Measurements from ENCODE around the gene ARSJ.

DNA sequence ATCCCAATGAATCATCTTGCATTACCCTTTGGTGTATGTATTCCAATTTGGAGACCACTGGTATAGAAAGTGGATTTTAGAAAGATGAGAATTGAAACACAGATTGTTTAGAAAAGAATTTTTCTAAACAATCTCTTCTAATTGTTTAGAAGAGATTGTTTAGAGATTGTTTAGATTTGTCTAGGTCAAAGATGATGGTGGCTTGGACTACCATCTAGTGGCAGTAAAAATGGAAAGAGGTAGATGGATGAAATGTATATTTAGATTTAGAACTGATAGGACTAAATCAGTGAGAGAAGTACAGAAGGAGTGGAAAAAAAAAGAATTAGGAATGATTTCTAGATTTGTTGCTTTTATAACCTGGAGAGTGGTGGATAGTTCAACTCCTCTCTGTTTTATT is 70.6 kb downstream of the ARSJ start:
- TF ChIP-seq POLR2A (IDR thresholded peaks at IDR 0.05) = no peak
- TF ChIP-seq, protein P1, sequence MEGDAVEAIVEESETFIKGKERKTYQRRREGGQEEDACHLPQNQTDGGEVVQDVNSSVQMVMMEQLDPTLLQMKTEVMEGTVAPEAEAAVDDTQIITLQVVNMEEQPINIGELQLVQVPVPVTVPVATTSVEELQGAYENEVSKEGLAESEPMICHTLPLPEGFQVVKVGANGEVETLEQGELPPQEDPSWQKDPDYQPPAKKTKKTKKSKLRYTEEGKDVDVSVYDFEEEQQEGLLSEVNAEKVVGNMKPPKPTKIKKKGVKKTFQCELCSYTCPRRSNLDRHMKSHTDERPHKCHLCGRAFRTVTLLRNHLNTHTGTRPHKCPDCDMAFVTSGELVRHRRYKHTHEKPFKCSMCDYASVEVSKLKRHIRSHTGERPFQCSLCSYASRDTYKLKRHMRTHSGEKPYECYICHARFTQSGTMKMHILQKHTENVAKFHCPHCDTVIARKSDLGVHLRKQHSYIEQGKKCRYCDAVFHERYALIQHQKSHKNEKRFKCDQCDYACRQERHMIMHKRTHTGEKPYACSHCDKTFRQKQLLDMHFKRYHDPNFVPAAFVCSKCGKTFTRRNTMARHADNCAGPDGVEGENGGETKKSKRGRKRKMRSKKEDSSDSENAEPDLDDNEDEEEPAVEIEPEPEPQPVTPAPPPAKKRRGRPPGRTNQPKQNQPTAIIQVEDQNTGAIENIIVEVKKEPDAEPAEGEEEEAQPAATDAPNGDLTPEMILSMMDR (IDR thresholded peaks at IDR 0.05) = peak in 2 of 6 experiments; percentile 29 to 31

Data from Peyer's patch (tissue), 4 donors.